ENCODE data around the gene TOR1AIP2. TPM values are rescaled to one million over a fixed set of nuclear protein-coding genes. Genes with fewer than 3 reads are reported as not detected.

The TOR1AIP2 gene
- total RNA-seq (10 to 100 TPM; 39.6 to 65.9 (median 42.9) TPM), total RNA-seq (109 to 175 (median 130) reads per million in 29 experiments)
- total RNA-seq (2013): 65.1 TPM

DNA sequence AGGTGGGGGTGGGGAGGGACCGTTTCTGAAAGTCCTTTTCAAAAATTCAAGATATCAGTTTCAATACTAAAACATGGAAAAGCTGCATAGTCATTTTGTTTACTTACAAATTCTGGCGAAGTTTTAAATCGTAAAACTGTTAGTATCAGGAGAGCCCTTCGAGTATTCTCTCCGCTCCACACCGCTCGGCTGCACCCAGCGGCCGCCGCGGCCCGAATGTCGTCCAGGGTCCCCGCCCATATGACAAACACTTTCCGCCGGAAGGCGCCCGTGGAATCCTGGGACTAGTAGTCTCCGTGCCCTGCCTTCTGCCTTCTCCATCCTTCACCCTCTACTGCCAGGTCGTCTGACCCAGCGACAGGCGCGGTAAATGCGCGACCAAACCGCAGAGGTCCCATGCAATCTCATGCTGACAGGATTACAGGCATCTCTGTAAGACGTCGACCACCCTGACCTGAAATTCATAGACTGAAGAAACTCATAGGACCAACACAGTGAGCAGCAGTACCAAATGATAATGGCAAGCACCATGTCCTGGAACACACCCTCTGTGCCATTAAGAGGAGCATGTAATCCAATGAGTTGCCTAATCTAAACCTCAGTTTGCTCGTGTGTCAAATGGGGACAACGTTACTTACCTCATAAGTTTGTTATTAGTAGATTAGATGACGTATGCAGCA lies at the start of gene TOR1AIP2:
Gene TOR1AIP2 (minus strand): TSS at position 218 of the 680 bp plus-strand sequence. CDS start 25,138 bp downstream, outside the sequence.
- WGBS (ENCODE audit: insufficient coverage): 0% methylated on average over 27 of the region's 31 CpGs
- H3K4me3 Mint-ChIP-seq: peak within 1 kb of the TSS; percentile 83 to 96 (median 89)

GRCh38 chr1:179926850-179927205 lies 49.2 kb upstream of the TOR1AIP2 start:
- no peaks in the 10 kb centered on the region for H3K9me3 ChIP-seq
- ChIA-PET CTCF (no interaction called here), POLR2A (interaction anchor here in 1 of 2 donors (0.7 kb wide), 1 partner anchor 575 kb away, joined by 4 read pairs; no protein-coding TSS in a partner anchor)
- Mint-ChIP-seq H3K4me3 (no peak overlapping the region), H3K4me1 (no peaks in the 10 kb centered on the region), H3K9me3 (no peaks in the 10 kb centered on the region), H3K36me3 (peaks cover 5% of the 10 kb centered on the region), H3K27me3 (no peaks in the 10 kb centered on the region), H3K27ac (no peak overlapping the region)
- no peak overlapping the region for H3K4me3 ChIP-seq (ENCODE audit: control insufficient read depth in 1 of 2, extremely low read depth in 1 of 2, low read length in 1 of 2)
- no peak for DNase-seq
- no peak overlapping the region for H3K27ac ChIP-seq (ENCODE audit: low read length)
- H3K4me1 ChIP-seq (ENCODE audit: control insufficient read depth in 1 of 2, extremely low read depth in 1 of 2, insufficient read depth in 2 of 2, low read length in 2 of 2): no peaks in the 10 kb centered on the region
- ATAC-seq (replicated peaks in 1 of 4): no peak
- peaks cover 0 to 6% of the 10 kb centered on the region in 2 donors for H3K36me3 ChIP-seq (ENCODE audit: control insufficient read depth in 2 of 2, extremely low read depth in 1 of 2, insufficient read depth in 1 of 2, low read length in 1 of 2)
- H3K27me3 ChIP-seq (replicated peaks in 1 of 2; ENCODE audit: control insufficient read depth in 2 of 2, extremely low read depth in 1 of 2, insufficient read depth in 2 of 2, low read length in 1 of 2): no peaks in the 10 kb centered on the region
- WGBS (ENCODE audit: insufficient coverage): 94% methylated on average over 2 of the region's 3 CpGs

More for the DNA sequence above, at the start of gene TOR1AIP2:
- no peaks in the 10 kb centered on the region for H3K27me3 Mint-ChIP-seq
- POLR2A ChIA-PET: interaction anchor here in 1 of 2 donors (0.6 kb wide), 1 partner anchor 178 kb away, joined by 5 read pairs; no protein-coding TSS in a partner anchor
- H3K9me3 ChIP-seq: no peaks in the 10 kb centered on the region
- H3K4me3 ChIP-seq (ENCODE audit: control insufficient read depth in 1 of 2, extremely low read depth in 1 of 2, low read length in 1 of 2): peak within 1 kb of the TSS; percentile 81 to 95
- peak; percentile 61 to 65 (median 63) for ATAC-seq (replicated peaks in 1 of 4)
- DNase-seq: peak; percentile 61 to 88 (median 78)
- peaks cover 6% of the 10 kb centered on the region for H3K36me3 Mint-ChIP-seq
- H3K27ac Mint-ChIP-seq: peak within 1 kb of the TSS; percentile 83 to 93
- no peaks in the 10 kb centered on the region for H3K9me3 Mint-ChIP-seq
- peaks cover 58 to 62% (median 61%) of the 10 kb centered on the region in 3 donors for H3K4me1 Mint-ChIP-seq
- H3K27ac ChIP-seq (ENCODE audit: low read length): peak within 1 kb of the TSS; percentile 54
- CTCF ChIA-PET: interaction anchor here (0.6 to 2.7 kb wide), 4 partner anchors 10 to 68 kb away, joined by 3 to 16 read pairs (median 6); no protein-coding TSS in a partner anchor
- H3K27me3 ChIP-seq (replicated peaks in 1 of 2; ENCODE audit: control insufficient read depth in 2 of 2, extremely low read depth in 1 of 2, insufficient read depth in 2 of 2, low read length in 1 of 2): no peaks in the 10 kb centered on the region
- H3K36me3 ChIP-seq (ENCODE audit: control insufficient read depth in 2 of 2, extremely low read depth in 1 of 2, insufficient read depth in 1 of 2, low read length in 1 of 2): peaks cover 0 to 19% of the 10 kb centered on the region in 2 donors
- peaks cover 10 to 18% of the 10 kb centered on the region in 2 experiments for H3K4me1 ChIP-seq (ENCODE audit: control insufficient read depth in 1 of 2, extremely low read depth in 1 of 2, insufficient read depth in 2 of 2, low read length in 2 of 2)

- Mint-ChIP-seq H3K4me3 (no peak overlapping the region), H3K4me1 (no peaks in the 10 kb centered on the region), H3K36me3 (peaks cover 11% of the 10 kb centered on the region), H3K9me3 (no peaks in the 10 kb centered on the region), H3K27ac (no peak overlapping the region), H3K27me3 (no peaks in the 10 kb centered on the region)
- POLR2A ChIA-PET: no interaction called here
- H3K36me3 ChIP-seq (ENCODE audit: control insufficient read depth in 2 of 2, extremely low read depth in 1 of 2, insufficient read depth in 1 of 2, low read length in 1 of 2): peaks cover 0 to 11% of the 10 kb centered on the region in 2 donors
- no peak overlapping the region for H3K4me3 ChIP-seq (ENCODE audit: control insufficient read depth in 1 of 2, extremely low read depth in 1 of 2, low read length in 1 of 2)
- no CpG with 5 or more reads among the region's 4 CpGs for WGBS (ENCODE audit: insufficient coverage)
- no peaks in the 10 kb centered on the region for H3K27me3 ChIP-seq (replicated peaks in 1 of 2; ENCODE audit: control insufficient read depth in 2 of 2, extremely low read depth in 1 of 2, insufficient read depth in 2 of 2, low read length in 1 of 2)
- CTCF ChIA-PET: interaction anchor here in 1 of 2 donors (1.0 kb wide), 1 partner anchor 10 kb away, joined by 6 read pairs; no protein-coding TSS in a partner anchor
- DNase-seq: no peak
- no peak overlapping the region for H3K27ac ChIP-seq (ENCODE audit: low read length)
- ATAC-seq (replicated peaks in 1 of 4): no peak
- H3K9me3 ChIP-seq: no peaks in the 10 kb centered on the region
- no peaks in the 10 kb centered on the region for H3K4me1 ChIP-seq (ENCODE audit: control insufficient read depth in 1 of 2, extremely low read depth in 1 of 2, insufficient read depth in 2 of 2, low read length in 2 of 2)
These were observed 48.6 kb upstream of the TOR1AIP2 start for GRCh38 chr1:179925922-179926849.

GRCh38 chr1:179925302-179925701 lies 47.7 kb upstream of the TOR1AIP2 start:
- ChIA-PET CTCF (interaction anchor here in 1 of 2 donors (1.0 to 1.1 kb wide), 2 partner anchors 9 to 14 kb away, joined by 3 to 6 read pairs; no protein-coding TSS in a partner anchor), POLR2A (interaction anchor here in 1 of 2 donors (0.6 kb wide), 1 partner anchor 59 kb away, joined by 3 read pairs; no protein-coding TSS in a partner anchor)
- no peaks in the 10 kb centered on the region for H3K4me1 ChIP-seq (ENCODE audit: control insufficient read depth in 1 of 2, extremely low read depth in 1 of 2, insufficient read depth in 2 of 2, low read length in 2 of 2)
- H3K4me1 Mint-ChIP-seq: no peaks in the 10 kb centered on the region
- no peak overlapping the region for H3K27ac Mint-ChIP-seq
- H3K27ac ChIP-seq (ENCODE audit: low read length): no peak overlapping the region
- H3K27me3 Mint-ChIP-seq: no peaks in the 10 kb centered on the region
- H3K36me3 Mint-ChIP-seq: peaks cover 14% of the 10 kb centered on the region
- no peaks in the 10 kb centered on the region for H3K9me3 Mint-ChIP-seq
- WGBS (ENCODE audit: insufficient coverage): 100% methylated on average over 2 of the region's 5 CpGs
- ATAC-seq (replicated peaks in 1 of 4): no peak
- H3K9me3 ChIP-seq: no peaks in the 10 kb centered on the region
- H3K4me3 Mint-ChIP-seq: no peak overlapping the region
- DNase-seq: no peak
- no peak overlapping the region for H3K4me3 ChIP-seq (ENCODE audit: control insufficient read depth in 1 of 2, extremely low read depth in 1 of 2, low read length in 1 of 2)
- H3K36me3 ChIP-seq (ENCODE audit: control insufficient read depth in 2 of 2, extremely low read depth in 1 of 2, insufficient read depth in 1 of 2, low read length in 1 of 2): peaks cover 0 to 15% of the 10 kb centered on the region in 2 donors
- H3K27me3 ChIP-seq (replicated peaks in 1 of 2; ENCODE audit: control insufficient read depth in 2 of 2, extremely low read depth in 1 of 2, insufficient read depth in 2 of 2, low read length in 1 of 2): no peaks in the 10 kb centered on the region

DNA sequence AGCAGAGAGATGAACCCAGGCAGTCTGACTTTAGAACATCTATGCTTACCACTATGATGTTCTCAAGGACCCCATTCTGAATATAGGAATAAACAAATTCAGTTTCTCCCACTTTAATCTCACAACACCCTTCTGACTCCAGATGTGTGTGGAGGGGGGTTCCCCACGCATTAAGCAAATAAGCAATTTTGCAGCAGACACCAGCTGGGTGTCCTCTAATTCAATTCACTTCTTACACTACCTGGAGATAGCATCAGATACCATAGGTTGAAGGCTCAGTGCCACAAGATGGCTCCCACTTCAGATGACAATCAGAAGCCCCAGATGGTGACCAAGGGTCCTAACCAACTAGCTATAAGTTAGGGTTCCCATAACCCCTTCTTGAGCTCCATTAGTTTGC lies 46.7 kb upstream of the TOR1AIP2 start:
- Mint-ChIP-seq H3K36me3 (peaks cover 20% of the 10 kb centered on the region), H3K4me3 (no peak overlapping the region), H3K9me3 (no peaks in the 10 kb centered on the region), H3K27ac (no peak overlapping the region), H3K4me1 (no peaks in the 10 kb centered on the region), H3K27me3 (no peaks in the 10 kb centered on the region)
- no peaks in the 10 kb centered on the region for H3K27me3 ChIP-seq (replicated peaks in 1 of 2; ENCODE audit: control insufficient read depth in 2 of 2, extremely low read depth in 1 of 2, insufficient read depth in 2 of 2, low read length in 1 of 2)
- DNase-seq (no peak), ATAC-seq (replicated peaks in 1 of 4) (no peak)
- no peak overlapping the region for H3K27ac ChIP-seq (ENCODE audit: low read length)
- WGBS (ENCODE audit: insufficient coverage): no CpG with 5 or more reads among the region's 1 CpG
- ChIA-PET POLR2A (interaction anchor here in 1 of 2 donors (1.1 kb wide), 1 partner anchor 54 kb away, joined by 4 read pairs; no protein-coding TSS in a partner anchor), CTCF (interaction anchor here in 1 of 2 donors (1.1 kb wide), 2 partner anchors 9 to 13 kb away, joined by 3 read pairs; no protein-coding TSS in a partner anchor)
- H3K4me3 ChIP-seq (ENCODE audit: control insufficient read depth in 1 of 2, extremely low read depth in 1 of 2, low read length in 1 of 2): no peak overlapping the region
- peaks cover 0 to 20% of the 10 kb centered on the region in 2 donors for H3K36me3 ChIP-seq (ENCODE audit: control insufficient read depth in 2 of 2, extremely low read depth in 1 of 2, insufficient read depth in 1 of 2, low read length in 1 of 2)
- no peaks in the 10 kb centered on the region for H3K4me1 ChIP-seq (ENCODE audit: control insufficient read depth in 1 of 2, extremely low read depth in 1 of 2, insufficient read depth in 2 of 2, low read length in 2 of 2)
- H3K9me3 ChIP-seq: no peaks in the 10 kb centered on the region

- peaks cover 31% of the 10 kb centered on the region for H3K36me3 Mint-ChIP-seq
- no peak overlapping the region for H3K27ac Mint-ChIP-seq
- H3K4me1 Mint-ChIP-seq: peaks cover 0 to 6% (median 0%) of the 10 kb centered on the region in 3 donors
- ATAC-seq (replicated peaks in 1 of 4) (no peak), DNase-seq (no peak)
- H3K4me1 ChIP-seq (ENCODE audit: control insufficient read depth in 1 of 2, extremely low read depth in 1 of 2, insufficient read depth in 2 of 2, low read length in 2 of 2): no peaks in the 10 kb centered on the region
- no peaks in the 10 kb centered on the region for H3K27me3 Mint-ChIP-seq
- no peaks in the 10 kb centered on the region for H3K9me3 Mint-ChIP-seq
- H3K9me3 ChIP-seq: no peaks in the 10 kb centered on the region
- no peak overlapping the region for H3K4me3 Mint-ChIP-seq
- no peak overlapping the region for H3K27ac ChIP-seq (ENCODE audit: low read length)
- no peak overlapping the region for H3K4me3 ChIP-seq (ENCODE audit: control insufficient read depth in 1 of 2, extremely low read depth in 1 of 2, low read length in 1 of 2)
- peaks cover 5 to 32% of the 10 kb centered on the region in 2 donors for H3K36me3 ChIP-seq (ENCODE audit: control insufficient read depth in 2 of 2, extremely low read depth in 1 of 2, insufficient read depth in 1 of 2, low read length in 1 of 2)
- ChIA-PET POLR2A (interaction anchor here in 1 of 2 donors (1.9 kb wide), 1 partner anchor 31 kb away, joined by 5 read pairs; the partner anchor contains the start of gene CEP350), CTCF (interaction anchor here (0.7 to 1.1 kb wide), 2 partner anchors 8 to 14 kb away, joined by 3 read pairs; no protein-coding TSS in a partner anchor)
- no peaks in the 10 kb centered on the region for H3K27me3 ChIP-seq (replicated peaks in 1 of 2; ENCODE audit: control insufficient read depth in 2 of 2, extremely low read depth in 1 of 2, insufficient read depth in 2 of 2, low read length in 1 of 2)
These were observed 45.4 kb upstream of the TOR1AIP2 start for GRCh38 chr1:179923029-179923428.
